Ectodermal cell (in vitro differentiated cells): ENCODE data around the gene SPDYE9. TPM values are rescaled to one million over a fixed set of nuclear protein-coding genes. Genes with fewer than 3 reads are reported as not detected.
"Not testable (repeated sequence)": the region's sequence is repeated elsewhere in the genome, so short reads cannot be mapped to it uniquely, and the experiment has no call there.

Experiments
- H3K27ac ChIP-seq: 2 replicates; pipeline ENCODE4 v1.7.0; 2013; ENCODE audit warnings: mild to moderate bottlenecking, low read depth, low read length; ENCODE audit not compliant: insufficient read depth, poor library complexity, severe bottlenecking
- H3K27me3 ChIP-seq: 2 replicates; pipeline ENCODE4 v1.7.0; 2013; ENCODE audit warnings: mild to moderate bottlenecking, low read length; ENCODE audit not compliant: insufficient read depth, control insufficient read depth, poor library complexity, severe bottlenecking
- H3K36me3 ChIP-seq: one replicate; pipeline ENCODE4 v1.7.0; 2013; ENCODE audit warnings: low read length; ENCODE audit not compliant: control insufficient read depth, insufficient read depth
- H3K4me1 ChIP-seq: one replicate; pipeline ENCODE4 v1.7.0; 2013; ENCODE audit warnings: low read length; ENCODE audit not compliant: control insufficient read depth, insufficient read depth
- H3K4me3 ChIP-seq: 2 replicates; pipeline ENCODE4 v1.7.0; 2013; ENCODE audit warnings: low read depth, low read length, control low read depth; ENCODE audit not compliant: insufficient read depth
- H3K9me3 ChIP-seq: 2 replicates; pipeline ENCODE4 v1.7.0; 2013; ENCODE audit warnings: mild to moderate bottlenecking, low read length, moderate library complexity; ENCODE audit not compliant: control insufficient read depth
- WGBS, 2 experiments: methylation state at CpG; one replicate each; pipeline ENCODE4 v1.1.7; 2013; ENCODE audit warnings: missing lambda C conversion rate in 2 of 2; 5-methylcytosine and 5-hydroxymethylcytosine counted together
- polyA plus RNA-seq, 4 experiments: library from polyadenylated mRNA; stranded (reverse); fragments of 50-300 nt; gene quantifications; one replicate each; pipeline ENCODE4 v1.2.3, GENCODE V29; 2013

SPDYE9 gene, protein sequence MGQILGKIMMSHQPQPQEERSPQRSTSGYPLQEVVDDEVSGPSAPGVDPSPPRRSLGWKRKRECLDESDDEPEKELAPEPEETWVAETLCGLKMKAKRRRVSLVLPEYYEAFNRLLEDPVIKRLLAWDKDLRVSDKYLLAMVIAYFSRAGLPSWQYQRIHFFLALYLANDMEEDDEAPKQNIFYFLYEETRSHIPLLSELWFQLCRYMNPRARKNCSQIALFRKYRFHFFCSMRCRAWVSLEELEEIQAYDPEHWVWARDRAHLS
- polyA plus RNA-seq (2013, experiment 1 of 4): not detected
- not detected for polyA plus RNA-seq (2013, experiment 2 of 4)
- polyA plus RNA-seq (2013, experiment 3 of 4): not detected
- not detected for polyA plus RNA-seq (2013, experiment 4 of 4)

DNA sequence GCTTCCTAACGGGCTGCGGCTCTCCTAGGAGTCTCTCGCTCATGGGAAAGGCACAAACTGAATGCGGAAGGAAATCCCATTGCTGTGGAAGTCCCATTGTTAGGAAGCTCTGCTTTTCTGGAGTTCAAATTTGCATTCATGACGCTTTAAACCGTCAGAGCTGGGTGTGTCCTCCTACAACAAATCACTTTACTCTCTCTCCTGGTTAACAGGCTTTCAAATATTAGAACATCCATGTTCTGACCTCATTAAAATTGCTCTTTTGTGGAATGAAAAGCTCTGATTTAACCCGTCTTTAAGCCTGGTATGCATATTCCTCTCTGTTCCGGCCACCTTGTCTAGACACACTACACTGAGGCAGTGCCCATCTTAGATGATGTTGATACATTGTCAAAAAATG is at the start of gene SPDYE9:
TSS of gene SPDYE9 (minus strand) at position 101 of the 400 bp plus-strand sequence. CDS start 1,800 bp downstream, outside the sequence.
- H3K9me3 ChIP-seq, H3K27me3 ChIP-seq, H3K4me1 ChIP-seq, H3K4me3 ChIP-seq, H3K36me3 ChIP-seq, H3K27ac ChIP-seq: not testable (repeated sequence)
- WGBS, 2 experiments: no CpG with 5 or more reads among the region's 8 CpGs

GRCh38 chr7:73134866-73135265 is 49.0 kb upstream of the SPDYE9 start:
- H3K4me3 ChIP-seq, H3K9me3 ChIP-seq, H3K27ac ChIP-seq, H3K36me3 ChIP-seq, H3K4me1 ChIP-seq, H3K27me3 ChIP-seq: not testable (repeated sequence)
- WGBS, 2 experiments: no CpG with 5 or more reads among the region's 2 CpGs

DNA sequence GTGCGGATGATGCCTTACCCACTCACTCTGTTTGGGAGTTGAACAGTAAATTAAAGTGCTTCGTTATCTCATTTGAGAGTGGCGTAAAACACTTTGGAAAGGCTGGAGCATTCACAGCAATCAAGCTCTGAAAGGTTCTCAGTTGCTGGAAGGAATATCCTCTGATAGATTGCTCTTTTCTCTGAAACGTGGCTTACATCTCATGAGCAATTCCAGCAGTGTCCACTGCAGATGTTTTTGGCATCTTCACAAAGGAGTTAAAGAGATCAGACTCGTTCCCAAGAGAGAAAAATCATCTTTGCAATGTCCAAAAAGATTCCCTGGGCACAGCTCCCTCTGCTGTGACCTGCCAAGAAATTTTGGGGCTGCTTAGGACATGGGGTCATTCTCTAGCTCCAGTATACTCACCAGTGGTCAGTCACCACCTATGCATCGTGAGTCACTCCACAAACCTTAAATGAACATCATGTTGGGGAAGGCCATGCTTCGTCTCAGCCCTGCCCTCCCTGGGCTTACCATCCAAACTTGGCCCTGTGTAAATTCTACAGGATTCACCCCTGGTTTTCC is 46.9 kb upstream of the SPDYE9 start:
- not testable (repeated sequence) for H3K36me3 ChIP-seq, H3K27ac ChIP-seq, H3K4me1 ChIP-seq, H3K9me3 ChIP-seq, H3K4me3 ChIP-seq, H3K27me3 ChIP-seq
- 91% methylated on average over 1 of the region's 7 CpGs; no CpG with 5 or more reads in 1 of the 2 experiments for WGBS, 2 experiments

DNA sequence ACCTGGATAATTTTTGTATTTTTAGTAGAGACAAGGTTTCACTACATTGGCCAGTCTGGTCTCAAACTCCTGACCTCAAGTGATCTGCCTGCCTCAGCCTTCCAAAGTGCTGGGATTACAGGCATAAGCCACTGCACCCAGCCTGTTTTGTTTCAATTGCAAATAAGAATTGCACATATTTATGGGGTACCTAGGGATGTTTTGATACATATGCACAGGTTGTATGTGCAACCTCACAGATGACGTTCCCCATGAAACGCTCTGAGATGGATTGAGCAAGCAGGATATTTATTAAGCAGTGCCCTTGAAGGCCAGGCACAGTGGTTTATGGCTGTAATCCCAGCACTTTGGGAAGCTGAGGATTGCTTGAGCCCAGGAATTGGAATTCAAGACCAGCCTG is 44.8 kb upstream of the SPDYE9 start:
- H3K9me3 ChIP-seq, H3K36me3 ChIP-seq, H3K4me1 ChIP-seq, H3K4me3 ChIP-seq, H3K27me3 ChIP-seq, H3K27ac ChIP-seq: not testable (repeated sequence)
- no CpG with 5 or more reads among the region's 2 CpGs for WGBS, 2 experiments

GRCh38 chr7:73124126-73124525 is 38.3 kb upstream of the SPDYE9 start:
- H3K4me3 ChIP-seq, H3K27me3 ChIP-seq, H3K27ac ChIP-seq, H3K36me3 ChIP-seq, H3K9me3 ChIP-seq, H3K4me1 ChIP-seq: not testable (repeated sequence)
- no CpG with 5 or more reads among the region's 1 CpG for WGBS, 2 experiments

DNA sequence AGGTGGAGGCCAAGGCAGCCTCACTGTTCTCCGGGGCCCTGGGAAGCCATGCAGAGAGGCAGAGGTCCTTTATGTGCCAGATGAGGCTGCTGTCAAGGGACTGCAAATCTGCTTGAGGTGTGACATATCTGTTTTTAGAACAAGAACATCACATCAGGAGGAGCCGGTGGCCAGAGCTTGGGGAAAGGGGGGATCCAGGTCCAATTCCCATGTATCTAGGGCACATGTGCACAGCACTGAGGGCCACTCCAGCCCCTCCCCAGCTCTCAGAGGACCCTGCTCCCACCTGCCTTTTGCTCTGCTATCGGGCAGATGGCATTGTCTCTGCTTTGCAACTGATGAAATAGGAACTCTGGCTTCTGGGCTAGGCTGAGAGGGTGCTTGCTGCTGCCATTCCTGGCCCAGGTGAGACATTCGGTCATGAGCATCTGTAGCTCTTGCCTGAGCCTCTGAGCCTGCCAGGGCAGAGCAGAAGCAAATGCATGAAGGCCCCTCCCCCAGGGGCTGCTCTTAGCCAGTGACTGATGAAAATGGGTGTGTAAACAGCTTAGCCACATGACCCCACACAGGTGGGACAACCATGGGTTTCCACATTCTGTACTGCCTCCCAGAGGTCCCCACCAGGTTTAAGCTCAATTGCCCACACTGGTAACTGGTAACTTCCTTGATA is 37.1 kb upstream of the SPDYE9 start:
- H3K4me3 ChIP-seq, H3K27me3 ChIP-seq, H3K36me3 ChIP-seq, H3K9me3 ChIP-seq, H3K27ac ChIP-seq, H3K4me1 ChIP-seq: not testable (repeated sequence)
- WGBS, 2 experiments: 87 to 89% methylated on average over 2 to 3 of the region's 4 CpGs

DNA sequence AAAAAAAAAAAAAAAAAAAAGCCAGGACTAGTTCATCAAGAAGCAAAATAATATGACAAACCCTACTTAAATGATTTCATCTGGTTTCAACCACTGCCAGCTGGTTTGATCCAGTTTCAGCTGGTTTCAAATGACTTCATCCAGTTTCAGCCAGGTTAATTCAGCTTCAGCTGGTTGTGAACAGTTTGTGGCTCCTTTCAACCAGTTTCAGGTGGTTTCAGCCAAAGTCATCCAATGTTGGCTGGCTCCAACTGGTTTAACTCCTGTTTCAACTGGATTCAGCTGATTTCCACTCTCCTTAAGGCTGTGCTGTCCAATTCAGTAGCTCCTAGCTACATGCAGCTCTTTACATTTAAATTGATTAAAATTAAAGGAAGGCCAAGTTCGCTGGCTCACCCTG is 32.3 kb upstream of the SPDYE9 start:
- not testable (repeated sequence) for H3K4me1 ChIP-seq, H3K27ac ChIP-seq, H3K4me3 ChIP-seq, H3K27me3 ChIP-seq, H3K9me3 ChIP-seq, H3K36me3 ChIP-seq
- no CpG with 5 or more reads among the region's 1 CpG for WGBS, 2 experiments

GRCh38 chr7:73057811-73058210 is 28.0 kb downstream of the SPDYE9 start, which contains the start of gene SPDYE11:
Gene SPDYE11, minus strand, starts transcription at chr7:73057911. Its CDS starts 1,800 bp downstream, at chr7:73056111.
- not testable (repeated sequence) for H3K4me3 ChIP-seq, H3K27me3 ChIP-seq, H3K36me3 ChIP-seq, H3K4me1 ChIP-seq, H3K9me3 ChIP-seq, H3K27ac ChIP-seq
- WGBS, 2 experiments: no CpG with 5 or more reads among the region's 8 CpGs

- H3K4me3 ChIP-seq, H3K36me3 ChIP-seq, H3K27me3 ChIP-seq, H3K9me3 ChIP-seq, H3K27ac ChIP-seq, H3K4me1 ChIP-seq: not testable (repeated sequence)
- WGBS, 2 experiments: no CpG with 5 or more reads among the region's 8 CpGs
These were observed 56.2 kb downstream of the SPDYE9 start, which contains the start of gene SPDYE8 for GRCh38 chr7:73029666-73030065. Gene SPDYE8, minus strand, starts transcription at chr7:73029766. Its CDS starts 1,800 bp downstream, at chr7:73027966.
